CD4-positive, alpha-beta memory T cell (primary cell): Measurements from ENCODE around the gene GNG3. TPM values are rescaled to one million over a fixed set of nuclear protein-coding genes. Genes with fewer than 3 reads are reported as not detected.

Source experiments
- CTCF ChIA-PET: fragments of 350-600 bp; sonication (Branson Sonifier 250); formaldehyde crosslinking; loops from one replicate; lab custom pipeline; 2021; ENCODE audit warnings: inconsistent platforms; ENCODE audit not compliant: partially characterized antibody; lab: Charles Lee
- POLR2A ChIA-PET: fragments of 350-600 bp; sonication (Branson Sonifier 250); formaldehyde crosslinking; loops from one replicate; lab custom pipeline; 2021; ENCODE audit not compliant: partially characterized antibody; lab: Charles Lee
- DNase-seq, 5 donors: peaks; one replicate each; pipeline versions ENCODE4 v3.0.0 to v3.0.0-alpha.2; 2020 to 2022; ENCODE audit warnings: mixed read lengths in 1 of 5
- H3K27ac ChIP-seq: one replicate; pipeline ENCODE4 v1.7.0; 2013; ENCODE audit warnings: low read depth, low read length
- H3K27me3 ChIP-seq: 2 replicates; pipeline ENCODE4 v1.7.0; 2013; ENCODE audit warnings: mild to moderate bottlenecking, low read length, moderate library complexity; ENCODE audit not compliant: insufficient read depth
- H3K36me3 ChIP-seq: 2 replicates; pipeline ENCODE4 v1.7.0; 2013; ENCODE audit warnings: mild to moderate bottlenecking, low read length, moderate library complexity; ENCODE audit not compliant: insufficient read depth
- H3K4me1 ChIP-seq: 2 replicates; pipeline ENCODE4 v1.7.0; 2013; ENCODE audit warnings: mild to moderate bottlenecking, low read length, moderate library complexity; ENCODE audit not compliant: insufficient read depth
- H3K4me3 ChIP-seq, 2 donors: one replicate each; pipeline ENCODE4 v1.7.0; 2013; ENCODE audit warnings: low read length in 2 of 2, mild to moderate bottlenecking in 1 of 2
- H3K9me3 ChIP-seq, 2 donors: one replicate each; pipeline ENCODE4 v1.7.0; 2013; ENCODE audit warnings: low read length in 2 of 2, control low read depth in 1 of 2; ENCODE audit not compliant: control insufficient read depth in 1 of 2
- H3K27ac Mint-ChIP-seq, 7 donors: one replicate each; pipeline ENCODE4 v1.8.0; 2020 to 2021; ENCODE audit warnings: mixed read lengths in 7 of 7, mild to moderate bottlenecking in 6 of 7, inconsistent platforms in 3 of 7, moderate library complexity in 3 of 7
- H3K27me3 Mint-ChIP-seq, 2 donors: one replicate each; pipeline ENCODE4 v1.8.0; 2020 to 2021; ENCODE audit warnings: mixed read lengths in 2 of 2
- H3K36me3 Mint-ChIP-seq, 2 donors: one replicate each; pipeline ENCODE4 v1.8.0; 2020 to 2021; ENCODE audit warnings: mixed read lengths in 2 of 2, inconsistent platforms in 1 of 2, mild to moderate bottlenecking in 1 of 2
- H3K4me1 Mint-ChIP-seq, 4 donors: one replicate each; pipeline ENCODE4 v1.8.0; 2020 to 2021; ENCODE audit warnings: mixed read lengths in 4 of 4, mild to moderate bottlenecking in 1 of 4
- H3K4me3 Mint-ChIP-seq, 8 donors: one replicate each; pipeline ENCODE4 v1.8.0; 2020 to 2021; ENCODE audit warnings: mixed read lengths in 8 of 8, mild to moderate bottlenecking in 7 of 8, moderate library complexity in 6 of 8, inconsistent platforms in 3 of 8
- H3K9me3 Mint-ChIP-seq, 8 donors: one replicate each; pipeline ENCODE4 v1.8.0; 2020 to 2021; ENCODE audit warnings: mixed read lengths in 8 of 8, mild to moderate bottlenecking in 5 of 8, inconsistent platforms in 3 of 8, moderate library complexity in 1 of 8
- intact Hi-C: fragments of 100-400 bp; cut with micrococcal nuclease; formaldehyde crosslinking; loops from one replicate; pipeline ENCODE4 v1.15.1; 2023
- polyA plus RNA-seq, 2 donors: library from polyadenylated mRNA; unstranded; fragments of 300-500 nt; fragmentation: Illumina TruSeq; gene quantifications; one replicate each; pipeline ENCODE4 v1.2.3, GENCODE V29; 2021
- total RNA-seq, 2 experiments: library from RNA; stranded (reverse); gene quantifications; one replicate each; pipeline ENCODE4 v1.2.3, GENCODE V29; 2021

GNG3 gene
- total and polyA plus RNA-seq, 4 experiments from 2014 or later = not detected

DNA sequence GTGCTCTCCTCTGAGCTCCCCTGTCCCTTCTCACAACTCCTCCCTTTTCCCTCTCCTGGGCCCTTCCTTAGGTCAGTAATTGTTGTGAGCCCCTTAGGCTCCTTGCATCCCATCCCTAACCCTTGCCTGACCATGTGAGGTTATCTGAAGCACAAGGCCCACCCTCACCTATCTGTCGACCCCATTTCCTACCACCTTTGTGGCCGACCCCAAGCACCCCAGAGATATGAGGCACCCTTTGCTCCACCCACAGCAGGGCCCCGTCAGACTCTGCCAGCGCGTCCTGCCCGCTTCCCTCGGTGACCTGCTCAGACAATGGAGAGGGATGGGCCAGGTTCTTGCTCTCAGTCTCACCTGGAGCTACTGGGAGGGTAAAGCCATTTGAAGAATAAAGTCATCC lies 1.3 kb downstream of the GNG3 start:
- Histone ChIP-seq H3K9me3 (no peaks in the 10 kb centered on the region), H3K4me3 (peak overlapping the region; percentile 70 to 77), H3K27ac (peak overlapping the region; percentile 97), H3K36me3 (peaks cover 14% of the 10 kb centered on the region), H3K4me1 (peaks cover 67% of the 10 kb centered on the region), H3K27me3 (no peaks in the 10 kb centered on the region)
- POLR2A ChIA-PET = interaction anchor here (0.7 to 14.3 kb wide), 39 partner anchors 8 to 306 kb away, joined by 3 to 283 read pairs (median 7); partner anchors contain the start of genes B3GAT3, C11orf98, CSKMT and EEF1G
- CTCF ChIA-PET = interaction anchor here (0.6 to 3.0 kb wide), 6 partner anchors 15 to 284 kb away, joined by 3 to 11 read pairs (median 4); partner anchors contain the start of genes C11orf98, CSKMT, HNRNPUL2 and SLC3A2
- H3K27me3 Mint-ChIP-seq = no peaks in the 10 kb centered on the region
- H3K4me1 Mint-ChIP-seq = peaks cover 33 to 68% (median 52%) of the 10 kb centered on the region in 4 donors
- intact Hi-C loops = loop anchor here (1.0 to 2.0 kb wide), 11 partner anchors 19 to 148 kb away; partner anchors contain the start of genes C11orf98, CSKMT, GANAB and HNRNPUL2
- H3K9me3 Mint-ChIP-seq = no peaks in the 10 kb centered on the region
- H3K36me3 Mint-ChIP-seq = peaks cover 9 to 41% of the 10 kb centered on the region in 2 donors
- H3K4me3 Mint-ChIP-seq = peak overlapping the region; percentile 90 to 98 (median 94)
- DNase-seq = peak in 1 of 5 donors; percentile 58
- peak overlapping the region; percentile 93 to 99 (median 99) for H3K27ac Mint-ChIP-seq

DNA sequence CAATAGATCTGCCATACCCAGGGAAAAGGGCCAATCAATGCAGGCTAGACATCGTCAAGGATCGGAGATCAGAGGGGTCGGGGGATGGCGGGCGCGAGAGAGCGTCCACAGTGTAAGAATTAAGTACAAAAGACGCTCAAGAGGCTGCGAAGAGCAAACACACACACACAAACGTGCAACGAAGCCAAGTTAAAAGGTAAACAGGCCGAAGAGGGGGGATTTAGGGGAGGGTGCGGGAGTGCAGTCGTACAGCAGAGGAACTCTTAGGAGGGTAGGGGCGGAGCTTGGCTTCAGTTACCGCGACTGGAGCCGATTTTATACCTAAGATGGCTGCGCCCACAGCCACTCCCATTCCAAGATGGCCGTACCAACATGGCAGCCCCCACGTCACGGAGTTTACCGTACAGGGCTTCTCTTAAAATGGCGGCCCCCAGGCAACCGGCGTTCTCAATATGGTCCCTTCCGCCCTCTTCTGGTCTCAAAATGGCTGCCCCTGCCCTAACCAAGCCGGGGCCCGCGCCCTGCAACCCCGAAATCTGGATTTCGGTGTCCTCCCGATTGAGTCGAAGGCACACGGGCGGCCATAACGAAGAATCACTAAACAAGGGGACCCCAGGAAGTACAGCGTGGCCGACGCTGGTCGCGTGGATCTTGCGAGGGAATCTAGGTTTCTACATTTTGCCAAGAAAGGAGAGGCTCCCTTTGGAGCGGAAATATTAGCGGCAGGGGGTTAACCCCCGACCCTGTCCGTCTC lies 1.9 kb downstream of the GNG3 start:
- peak overlapping the region; percentile 97 for H3K27ac ChIP-seq
- peak overlapping the region; percentile 77 to 80 for H3K4me3 ChIP-seq
- Mint-ChIP-seq H3K4me1 (peaks cover 35 to 73% (median 54%) of the 10 kb centered on the region in 4 donors), H3K27me3 (no peaks in the 10 kb centered on the region), H3K9me3 (no peaks in the 10 kb centered on the region), H3K27ac (peak overlapping the region; percentile 93 to 99 (median 99)), H3K36me3 (peaks cover 13 to 47% of the 10 kb centered on the region in 2 donors), H3K4me3 (peak overlapping the region; percentile 90 to 98 (median 94))
- POLR2A ChIA-PET = interaction anchor here (0.6 to 14.3 kb wide), 40 partner anchors 8 to 307 kb away, joined by 3 to 283 read pairs (median 6); partner anchors contain the start of genes B3GAT3, C11orf98, CSKMT and EEF1G
- H3K9me3 ChIP-seq = no peaks in the 10 kb centered on the region
- intact Hi-C loops = loop anchor here (1.0 to 2.0 kb wide), 11 partner anchors 18 to 147 kb away; partner anchors contain the start of genes C11orf98, CSKMT, GANAB and HNRNPUL2
- H3K4me1 ChIP-seq = peaks cover 72% of the 10 kb centered on the region
- CTCF ChIA-PET = interaction anchor here (0.6 to 3.0 kb wide), 11 partner anchors 11 to 285 kb away, joined by 3 to 11 read pairs (median 3); partner anchors contain the start of genes C11orf98, CSKMT, HNRNPUL2 and SLC3A2
- DNase-seq = peak; percentile 97 to 99 (median 97)
- peaks cover 19% of the 10 kb centered on the region for H3K36me3 ChIP-seq
- H3K27me3 ChIP-seq = no peaks in the 10 kb centered on the region

DNA sequence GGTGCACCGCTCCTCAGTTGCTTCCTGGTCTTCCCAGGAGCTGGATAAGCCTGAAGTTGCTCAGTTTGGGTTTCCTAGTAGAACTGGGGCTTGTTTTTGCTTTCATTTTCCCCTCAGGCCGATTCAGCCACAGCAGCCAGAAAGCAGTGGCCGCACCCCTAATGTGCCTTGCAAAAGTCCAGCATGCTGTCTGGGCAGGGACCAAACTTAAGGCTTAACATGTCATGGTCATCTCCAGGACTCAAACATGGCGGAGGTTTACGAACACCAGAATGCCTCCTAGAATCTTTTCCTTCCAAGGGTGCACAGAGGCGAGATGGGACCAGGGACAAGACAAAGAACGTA lies 2.5 kb downstream of the GNG3 start:
- H3K4me1 Mint-ChIP-seq = peaks cover 35 to 78% (median 54%) of the 10 kb centered on the region in 4 donors
- peak overlapping the region; percentile 90 to 98 (median 94) for H3K4me3 Mint-ChIP-seq
- POLR2A ChIA-PET = interaction anchor here (0.6 to 14.3 kb wide), 31 partner anchors 12 to 307 kb away, joined by 3 to 283 read pairs (median 11); partner anchors contain the start of genes B3GAT3, C11orf98, CSKMT and EEF1G
- H3K9me3 Mint-ChIP-seq = no peaks in the 10 kb centered on the region
- peak overlapping the region; percentile 93 to 99 (median 99) for H3K27ac Mint-ChIP-seq
- intact Hi-C loops = no loop called here
- Histone ChIP-seq H3K4me3 (peak overlapping the region; percentile 77 to 80), H3K9me3 (no peaks in the 10 kb centered on the region), H3K36me3 (peaks cover 23% of the 10 kb centered on the region), H3K27me3 (no peaks in the 10 kb centered on the region), H3K4me1 (peaks cover 75% of the 10 kb centered on the region), H3K27ac (peak overlapping the region; percentile 97)
- H3K27me3 Mint-ChIP-seq = no peaks in the 10 kb centered on the region
- CTCF ChIA-PET = interaction anchor here (0.6 to 3.0 kb wide), 8 partner anchors 12 to 285 kb away, joined by 3 to 11 read pairs (median 3); partner anchors contain the start of genes SLC3A2, TAF6L, TMEM179B and TTC9C
- peaks cover 16 to 51% of the 10 kb centered on the region in 2 donors for H3K36me3 Mint-ChIP-seq
- DNase-seq = no peak

- peaks cover 36 to 72% of the 10 kb centered on the region in 2 donors for H3K36me3 Mint-ChIP-seq
- CTCF ChIA-PET = interaction anchor here (1.0 to 1.5 kb wide), 2 partner anchors 15 to 48 kb away, joined by 3 read pairs; partner anchors contain the start of genes C11orf98 and HNRNPUL2
- DNase-seq = no peak
Measured at GRCh38 chr11:62712276-62712812, 4.9 kb downstream of the GNG3 start.

GRCh38 chr11:62712861-62713260 lies 5.4 kb downstream of the GNG3 start:
- H3K4me1 Mint-ChIP-seq = peaks cover 28 to 66% (median 49%) of the 10 kb centered on the region in 4 donors
- peak overlapping the region in 2 of 8 donors; percentile 13 to 71 for H3K4me3 Mint-ChIP-seq
- intact Hi-C loops = no loop called here
- DNase-seq = no peak
- peak overlapping the region; percentile 60 to 84 (median 73) for H3K27ac Mint-ChIP-seq
- peaks cover 51% of the 10 kb centered on the region for H3K36me3 ChIP-seq
- H3K4me3 ChIP-seq = no peak overlapping the region
- H3K27ac ChIP-seq = peak overlapping the region; percentile 23
- no peaks in the 10 kb centered on the region for H3K9me3 ChIP-seq
- H3K36me3 Mint-ChIP-seq = peaks cover 38 to 77% of the 10 kb centered on the region in 2 donors
- peaks cover 50% of the 10 kb centered on the region for H3K4me1 ChIP-seq
- H3K9me3 Mint-ChIP-seq = no peaks in the 10 kb centered on the region
- no peaks in the 10 kb centered on the region for H3K27me3 Mint-ChIP-seq
- CTCF ChIA-PET = interaction anchor here (1.0 kb wide), 1 partner anchor 48 kb away, joined by 3 read pairs; the partner anchor contains the start of gene C11orf98
- H3K27me3 ChIP-seq = no peaks in the 10 kb centered on the region
- POLR2A ChIA-PET = interaction anchor here (1.0 to 14.3 kb wide), 2 partner anchors 11 to 55 kb away, joined by 3 to 283 read pairs; partner anchors contain the start of genes HNRNPUL2 and TTC9C

More at GRCh38 chr11:62712276-62712812, 4.9 kb downstream of the GNG3 start:
- POLR2A ChIA-PET = interaction anchor here (0.6 to 14.3 kb wide), 6 partner anchors 11 to 143 kb away, joined by 3 to 283 read pairs (median 4); partner anchors contain the start of genes HNRNPUL2, LBHD1, TAF6L and TTC9C
- Mint-ChIP-seq H3K4me1 (peaks cover 28 to 67% (median 50%) of the 10 kb centered on the region in 4 donors), H3K4me3 (peak overlapping the region in 4 of 8 donors; percentile 13 to 71 (median 16)), H3K9me3 (no peaks in the 10 kb centered on the region), H3K27ac (peak overlapping the region; percentile 60 to 89 (median 78)), H3K27me3 (no peaks in the 10 kb centered on the region)
- no peaks in the 10 kb centered on the region for H3K9me3 ChIP-seq
- peaks cover 55% of the 10 kb centered on the region for H3K4me1 ChIP-seq
- peaks cover 46% of the 10 kb centered on the region for H3K36me3 ChIP-seq
- peak overlapping the region; percentile 23 for H3K27ac ChIP-seq
- intact Hi-C loops = no loop called here
- no peaks in the 10 kb centered on the region for H3K27me3 ChIP-seq
- H3K4me3 ChIP-seq = no peak overlapping the region

DNA sequence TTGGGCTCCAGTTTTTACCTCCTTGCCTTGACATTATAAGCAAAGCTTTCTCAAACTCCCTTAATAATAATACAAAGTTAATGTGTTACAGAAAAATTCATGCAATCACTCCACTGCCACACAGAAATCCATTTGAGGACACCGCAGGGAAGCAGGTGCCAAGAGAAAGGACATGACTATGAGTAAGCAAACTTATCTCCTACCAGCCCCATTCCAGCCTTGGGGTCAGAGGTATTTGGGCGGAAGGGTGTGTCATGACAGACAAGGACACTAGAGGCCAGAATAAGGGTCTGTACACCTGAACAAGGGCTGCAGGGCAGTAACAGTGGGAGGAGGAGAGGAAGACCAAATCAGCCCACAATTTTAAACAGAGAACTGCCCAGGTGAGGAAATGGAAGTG lies 5.9 kb downstream of the GNG3 start:
- Mint-ChIP-seq H3K4me1 (peaks cover 32 to 66% (median 50%) of the 10 kb centered on the region in 4 donors), H3K36me3 (peaks cover 43 to 82% of the 10 kb centered on the region in 2 donors), H3K4me3 (peak overlapping the region in 2 of 8 donors; percentile 22 to 35), H3K27me3 (no peaks in the 10 kb centered on the region), H3K9me3 (no peaks in the 10 kb centered on the region), H3K27ac (peak overlapping the region; percentile 57 to 85 (median 69))
- peaks cover 56% of the 10 kb centered on the region for H3K36me3 ChIP-seq
- ChIA-PET POLR2A (interaction anchor here (1.0 to 14.3 kb wide), 3 partner anchors 10 to 128 kb away, joined by 3 to 283 read pairs (median 4); partner anchors contain the start of genes HNRNPUL2 and TTC9C), CTCF (interaction anchor here (1.0 kb wide), 1 partner anchor 49 kb away, joined by 3 read pairs; the partner anchor contains the start of gene C11orf98)
- peaks cover 45% of the 10 kb centered on the region for H3K4me1 ChIP-seq
- no peaks in the 10 kb centered on the region for H3K27me3 ChIP-seq
- intact Hi-C loops = no loop called here
- no peak overlapping the region for H3K4me3 ChIP-seq
- peak overlapping the region; percentile 23 for H3K27ac ChIP-seq
- H3K9me3 ChIP-seq = no peaks in the 10 kb centered on the region
- DNase-seq = no peak
